HS-5 (cell line): ENCODE measurements around the gene MED27.

Source experiments
- DNase-seq: peaks from one replicate; pipeline ENCODE4 v3.0.0-alpha.2; 2012; ENCODE audit warnings: low read depth

Gene MED27

DNA sequence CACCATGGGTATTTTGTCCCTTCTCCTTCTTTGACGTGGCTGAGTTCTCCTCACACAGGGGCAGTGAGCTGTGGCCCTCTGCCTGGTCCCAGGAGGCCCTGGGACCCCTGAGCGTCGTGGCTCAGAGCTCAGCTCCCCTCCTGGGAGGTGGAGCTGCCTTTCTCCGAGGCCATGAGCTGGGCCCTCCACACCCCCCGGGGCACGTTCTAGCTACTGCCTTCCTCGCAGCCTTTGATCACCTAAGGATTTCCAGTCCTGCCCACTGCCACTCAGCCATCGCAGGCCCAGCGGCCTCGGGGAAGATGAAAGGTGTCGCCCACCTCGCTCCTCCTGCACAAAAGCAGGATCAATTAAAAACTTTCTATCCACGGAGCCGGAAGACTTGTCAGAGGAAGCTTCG is 244.9 kb downstream of the MED27 start:
- DNase-seq: no peak

- no peak for DNase-seq
Measured at GRCh38 chr9:131833906-131834305, 245.8 kb downstream of the MED27 start.

- no peak for DNase-seq
Measured at GRCh38 chr9:131833083-131833482, 246.6 kb downstream of the MED27 start.

DNA sequence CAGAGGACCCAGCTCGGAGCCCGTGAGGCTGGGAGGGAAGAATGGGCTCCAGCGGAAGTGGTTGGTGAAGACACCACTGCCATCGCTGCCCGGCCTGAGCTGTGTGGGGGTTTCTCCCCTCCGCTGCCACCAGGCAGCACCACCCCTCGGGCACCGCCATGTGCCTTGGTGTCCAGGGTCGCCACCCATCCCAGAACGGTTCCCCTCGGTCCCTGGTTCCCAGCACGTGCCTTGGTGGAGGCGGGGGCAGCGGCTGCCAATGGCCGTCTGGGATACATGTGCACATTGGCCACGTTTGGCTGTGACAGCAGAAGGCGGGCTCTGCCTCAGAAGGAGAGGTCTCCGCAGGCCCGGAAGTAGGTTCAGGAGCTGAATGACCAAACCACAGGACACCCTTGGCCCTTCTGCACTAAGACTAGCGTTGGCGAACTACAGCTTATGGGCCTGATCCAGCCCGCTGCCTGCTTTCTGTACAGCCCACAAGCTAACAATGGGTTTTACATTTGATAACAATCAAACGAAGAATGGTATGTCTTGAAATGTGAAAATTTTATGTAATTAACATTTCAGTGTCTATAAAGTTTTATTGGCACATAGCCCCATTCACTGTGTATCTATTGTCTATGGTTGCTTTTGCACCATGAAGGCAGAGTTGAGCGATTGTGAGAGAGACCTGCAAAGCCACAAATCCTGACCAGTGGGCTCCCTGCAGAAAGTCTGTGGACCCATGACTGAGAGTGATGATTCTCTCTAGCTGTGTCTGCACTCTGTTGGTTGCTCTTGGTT is 248.1 kb downstream of the MED27 start:
- DNase-seq: no peak

- DNase-seq: no peak
Measured at GRCh38 chr9:131827821-131828369, 251.8 kb downstream of the MED27 start.

GRCh38 chr9:131826966-131827525 is 252.6 kb downstream of the MED27 start:
- no peak for DNase-seq

DNA sequence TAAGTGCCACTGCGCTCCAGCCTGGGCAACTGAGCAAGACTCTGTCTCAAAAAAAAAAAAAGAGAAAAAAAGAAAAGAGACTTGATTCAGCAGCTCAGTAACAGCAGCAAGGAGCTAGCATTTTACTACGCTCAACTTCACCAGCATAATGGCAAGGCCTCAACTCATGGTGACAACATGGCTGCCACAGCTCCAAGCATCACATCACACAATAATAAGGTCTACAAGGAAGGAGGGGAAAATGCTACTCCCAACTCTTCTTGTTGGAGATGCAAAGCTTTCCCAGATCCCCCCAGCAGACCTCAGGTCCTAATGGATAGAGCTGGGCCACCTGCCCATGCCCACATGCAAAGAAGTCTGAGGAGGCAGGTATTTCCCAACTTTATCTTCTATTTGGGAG is 253.6 kb downstream of the MED27 start:
- DNase-seq: no peak

DNA sequence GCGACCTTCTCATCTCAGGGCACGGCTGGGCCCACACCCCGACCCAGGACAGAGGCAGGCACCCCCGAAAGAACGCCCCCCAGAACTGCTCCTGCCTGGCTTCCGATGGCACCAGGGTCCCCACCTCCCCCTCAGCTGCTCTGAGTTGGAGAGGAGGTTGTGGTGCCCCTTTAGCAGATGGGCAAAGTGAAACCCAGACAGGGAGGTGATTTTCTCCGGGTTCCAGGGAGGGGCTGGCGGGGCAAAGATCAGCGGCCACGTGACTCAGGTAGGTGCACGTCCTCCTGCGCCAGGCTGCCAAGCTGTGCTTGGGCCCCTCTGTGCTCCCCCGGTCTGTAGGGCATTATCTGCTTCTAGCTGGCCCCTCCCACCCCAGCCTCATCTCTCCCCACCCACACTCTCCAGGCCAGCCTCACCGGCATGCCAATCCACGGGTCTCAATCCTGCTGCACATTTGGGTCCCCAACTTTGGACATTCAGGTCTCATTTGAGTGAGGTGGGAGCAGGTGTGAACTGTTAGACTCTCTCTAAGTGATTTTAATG is 254.6 kb downstream of the MED27 start:
- no peak for DNase-seq

DNA sequence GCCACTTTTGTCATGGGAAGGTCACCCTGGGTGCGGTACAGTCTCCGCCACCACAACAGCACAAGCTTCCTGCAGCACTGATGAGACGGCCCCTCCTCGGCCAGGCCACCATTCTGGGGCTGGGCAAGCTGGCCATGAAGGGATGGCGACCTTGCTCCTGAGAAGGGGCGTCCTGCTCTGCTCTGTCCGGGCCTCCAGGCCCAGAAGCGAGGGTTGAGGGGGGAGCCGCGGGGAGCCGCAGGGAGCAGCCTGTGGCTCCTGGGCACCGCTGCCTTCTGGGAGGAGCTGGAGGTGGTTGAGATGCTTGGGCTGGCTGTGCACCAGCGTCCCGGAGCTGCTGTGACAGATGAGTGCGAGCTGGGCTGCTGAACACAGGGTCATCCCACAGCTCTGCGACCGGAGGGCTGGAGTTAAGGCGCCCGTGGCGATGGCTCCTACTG is 255.5 kb downstream of the MED27 start:
- no peak for DNase-seq

DNA sequence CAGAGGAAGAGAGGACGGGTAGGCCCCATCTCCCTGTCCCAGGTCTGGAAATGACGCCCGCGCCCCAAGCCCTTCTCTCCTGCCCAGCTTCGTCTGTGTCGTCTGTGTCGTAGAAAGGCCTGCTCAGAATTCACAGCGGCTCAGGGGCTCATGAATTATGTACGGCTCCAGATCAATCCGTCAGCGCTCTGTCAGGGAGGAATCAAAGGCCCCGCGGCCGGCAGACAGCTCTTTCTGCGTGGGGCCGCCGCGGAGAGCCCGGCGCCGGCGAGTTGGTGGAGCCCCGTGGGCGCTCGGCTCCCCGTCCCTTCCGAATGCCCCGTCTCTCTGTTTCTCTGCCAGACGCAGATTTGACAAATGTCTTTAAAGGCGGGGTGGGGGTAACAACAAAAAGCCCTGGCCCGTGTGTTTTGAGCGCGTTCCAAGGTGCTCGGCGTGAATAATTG is 255.9 kb downstream of the MED27 start:
- DNase-seq: no peak

- DNase-seq: no peak
Measured at GRCh38 chr9:131818089-131818488, 261.6 kb downstream of the MED27 start.

DNA sequence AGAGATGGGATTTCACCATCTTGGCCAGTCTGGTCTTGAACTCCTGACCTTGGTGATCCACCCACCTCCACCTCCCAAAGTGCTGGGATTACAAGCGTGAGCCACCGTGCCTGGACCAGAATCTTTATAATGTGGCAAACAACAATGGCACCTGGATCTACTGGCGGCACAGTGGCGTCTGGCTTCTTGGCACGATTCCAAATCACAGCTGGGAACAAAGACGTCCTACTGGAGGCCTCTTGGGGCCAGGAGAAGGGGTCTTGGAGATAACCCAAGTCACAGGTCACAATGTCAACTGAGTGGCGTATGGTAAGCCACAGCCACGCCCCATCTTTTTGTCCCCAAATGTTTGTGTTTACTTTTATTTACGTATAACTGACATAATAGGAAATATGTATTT is 262.0 kb downstream of the MED27 start:
- DNase-seq: no peak

GRCh38 chr9:131817073-131817472 is 262.6 kb downstream of the MED27 start:
- DNase-seq: no peak

DNA sequence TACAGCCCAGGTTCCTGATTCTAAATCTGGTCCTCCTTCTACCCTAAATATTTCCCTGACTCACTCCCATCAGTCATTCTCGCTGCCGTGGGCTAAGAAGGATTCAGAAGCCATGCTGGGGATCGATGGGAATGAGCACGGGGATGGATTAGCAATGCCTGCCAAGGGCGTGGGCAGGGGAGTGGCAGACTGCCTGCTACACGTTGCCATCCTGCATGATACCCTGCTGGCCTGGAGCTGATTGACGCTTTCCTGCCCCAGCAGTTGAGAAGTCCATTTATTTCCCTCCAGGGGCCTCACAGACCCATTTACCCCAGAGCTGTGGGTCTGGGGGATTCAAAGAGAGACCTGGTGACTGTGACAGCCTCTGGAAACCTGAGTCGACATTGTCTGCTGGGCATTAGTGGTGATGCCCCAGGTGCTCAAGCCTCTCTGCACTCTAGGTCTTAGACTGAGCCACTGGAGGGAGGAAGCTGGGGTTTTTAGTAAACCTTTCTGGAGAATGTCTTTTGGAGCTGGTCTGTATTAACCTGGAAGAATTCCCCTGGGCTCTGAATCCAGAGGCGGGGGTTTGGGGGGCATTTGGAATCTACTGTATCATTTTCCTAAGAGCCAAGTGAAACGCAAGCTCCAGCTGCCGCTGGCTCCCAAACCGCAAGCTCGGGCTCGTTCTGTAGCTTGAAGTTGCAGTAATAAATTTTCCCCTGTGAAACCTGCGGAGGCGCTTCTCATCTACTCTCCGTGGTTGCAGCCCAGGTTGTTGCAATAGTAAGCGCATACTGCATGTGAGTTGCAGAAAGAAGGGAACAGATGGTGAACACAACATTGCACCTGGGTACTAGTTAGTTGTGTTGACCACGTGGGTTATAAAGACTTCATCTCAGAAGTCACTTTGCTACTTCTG is 263.4 kb downstream of the MED27 start:
- DNase-seq: no peak

- DNase-seq: no peak
Measured at GRCh38 chr9:131814707-131815106, 265.0 kb downstream of the MED27 start.

GRCh38 chr9:131813116-131813515 is 266.6 kb downstream of the MED27 start:
- no peak for DNase-seq

DNA sequence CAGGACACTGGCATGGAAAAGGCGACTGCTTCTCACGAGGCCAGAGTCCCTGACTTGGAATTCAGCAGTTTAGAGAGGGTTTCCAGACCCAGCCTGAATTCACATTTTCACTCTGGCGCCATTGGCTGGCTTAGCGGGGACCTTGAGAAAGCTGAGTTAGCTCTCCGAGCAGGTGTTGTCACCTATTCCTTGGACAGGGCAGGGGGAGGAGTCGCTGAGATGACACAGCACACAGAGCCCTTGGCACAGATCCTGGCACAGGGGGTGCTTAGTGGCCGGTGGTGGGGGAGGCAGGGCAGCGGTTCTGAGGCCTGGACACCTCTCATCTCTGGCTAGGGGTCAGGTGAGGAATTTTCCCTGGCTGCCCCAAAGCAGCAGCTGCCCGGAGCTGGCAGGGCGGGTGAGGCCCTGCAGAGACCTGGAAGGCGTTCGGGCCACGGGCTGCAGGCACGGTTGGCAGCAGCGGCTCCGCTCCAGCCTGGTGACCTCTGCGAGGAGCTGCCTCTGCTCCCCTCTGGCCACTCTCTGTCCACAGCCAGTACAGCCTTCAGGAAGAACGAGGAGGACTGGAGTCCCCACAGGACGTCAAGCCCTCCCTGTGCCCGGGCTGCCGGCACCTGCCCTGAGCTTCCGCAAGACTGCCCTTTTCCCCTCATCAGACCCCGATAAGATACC is 267.4 kb downstream of the MED27 start:
- DNase-seq: no peak

DNA sequence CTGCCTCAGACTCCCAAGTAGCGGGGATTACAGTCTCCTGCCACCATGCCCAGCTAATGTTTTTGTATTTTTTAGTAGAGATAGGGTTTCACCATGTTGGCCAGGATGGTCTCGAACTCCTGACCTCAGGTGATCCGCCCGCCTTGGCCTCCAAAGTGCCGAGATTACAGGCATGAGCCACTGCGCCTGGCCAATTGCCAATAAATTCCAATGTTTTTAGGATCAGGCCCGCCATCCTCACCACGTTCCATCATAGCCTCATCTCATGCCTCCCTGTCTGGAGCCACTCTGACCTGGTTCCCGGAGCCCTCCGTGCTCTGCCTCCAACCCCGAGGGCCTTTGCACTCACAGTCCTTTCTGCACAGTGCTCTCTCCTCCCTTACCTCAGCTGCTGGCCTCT is 268.3 kb downstream of the MED27 start:
- no peak for DNase-seq

- no peak for DNase-seq
Measured at GRCh38 chr9:131810351-131811170, 269.1 kb downstream of the MED27 start.
